ENCODE data around the gene SKIC2.
A peak's percentile ranks its signal among the peaks of the same experiment; 100 is the strongest.

SKIC2 gene

DNA sequence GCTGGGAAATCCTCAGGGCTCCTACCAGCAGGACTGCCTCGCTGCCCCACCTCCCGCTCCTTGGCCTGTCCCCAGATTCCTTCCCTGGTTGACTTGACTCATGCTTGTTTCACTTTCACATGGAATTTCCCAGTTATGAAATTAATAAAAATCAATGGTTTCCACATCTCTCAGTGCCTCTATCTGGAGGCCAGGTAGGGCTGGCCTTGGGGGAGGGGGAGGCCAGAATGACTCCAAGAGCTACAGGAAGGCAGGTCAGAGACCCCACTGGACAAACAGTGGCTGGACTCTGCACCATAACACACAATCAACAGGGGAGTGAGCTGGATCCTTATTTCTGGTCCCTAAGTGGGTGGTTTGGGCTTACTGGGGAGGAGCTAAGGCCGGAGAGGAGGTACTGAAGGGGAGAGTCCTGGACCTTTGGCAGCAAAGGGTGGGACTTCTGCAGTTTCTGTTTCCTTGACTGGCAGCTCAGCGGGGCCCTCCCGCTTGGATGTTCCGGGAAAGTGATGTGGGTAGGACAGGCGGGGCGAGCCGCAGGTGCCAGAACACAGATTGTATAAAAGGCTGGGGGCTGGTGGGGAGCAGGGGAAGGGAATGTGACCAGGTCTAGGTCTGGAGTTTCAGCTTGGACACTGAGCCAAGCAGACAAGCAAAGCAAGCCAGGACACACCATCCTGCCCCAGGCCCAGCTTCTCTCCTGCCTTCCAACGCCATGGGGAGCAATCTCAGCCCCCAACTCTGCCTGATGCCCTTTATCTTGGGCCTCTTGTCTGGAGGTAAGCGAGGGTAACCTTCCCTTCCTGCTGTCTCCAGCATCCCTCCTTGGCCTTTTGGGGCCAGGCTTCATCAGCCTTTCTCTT, 13.2 kb upstream of the SKIC2 start, which contains the start of gene CFB:
Gene CFB (plus strand): TSS at position 589 of the 863 bp plus-strand sequence. CDS start 127 bp downstream, at position 716.
- DNase-seq (ENCODE audit: low spot score) = peak; percentile 31
- FAIRE-seq = no peak

DNA sequence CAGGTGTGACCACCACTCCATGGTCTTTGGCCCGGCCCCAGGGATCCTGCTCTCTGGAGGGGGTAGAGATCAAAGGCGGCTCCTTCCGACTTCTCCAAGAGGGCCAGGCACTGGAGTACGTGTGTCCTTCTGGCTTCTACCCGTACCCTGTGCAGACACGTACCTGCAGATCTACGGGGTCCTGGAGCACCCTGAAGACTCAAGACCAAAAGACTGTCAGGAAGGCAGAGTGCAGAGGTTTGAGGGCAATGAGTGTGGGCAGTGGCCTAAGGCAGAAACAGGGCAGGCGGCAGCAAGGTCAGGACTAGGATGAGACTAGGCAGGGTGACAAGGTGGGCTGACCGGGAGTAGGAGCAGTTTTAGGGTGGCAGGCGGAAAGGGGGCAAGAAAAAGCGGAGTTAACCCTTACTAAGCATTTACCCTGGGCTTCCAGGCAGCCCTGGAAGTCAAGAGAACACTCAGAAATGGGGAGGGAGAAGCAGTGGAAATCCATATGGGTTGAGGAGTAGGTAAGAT, 12.5 kb upstream of the SKIC2 start:
- FAIRE-seq = no peak
- no peak for DNase-seq (ENCODE audit: low spot score)

DNA sequence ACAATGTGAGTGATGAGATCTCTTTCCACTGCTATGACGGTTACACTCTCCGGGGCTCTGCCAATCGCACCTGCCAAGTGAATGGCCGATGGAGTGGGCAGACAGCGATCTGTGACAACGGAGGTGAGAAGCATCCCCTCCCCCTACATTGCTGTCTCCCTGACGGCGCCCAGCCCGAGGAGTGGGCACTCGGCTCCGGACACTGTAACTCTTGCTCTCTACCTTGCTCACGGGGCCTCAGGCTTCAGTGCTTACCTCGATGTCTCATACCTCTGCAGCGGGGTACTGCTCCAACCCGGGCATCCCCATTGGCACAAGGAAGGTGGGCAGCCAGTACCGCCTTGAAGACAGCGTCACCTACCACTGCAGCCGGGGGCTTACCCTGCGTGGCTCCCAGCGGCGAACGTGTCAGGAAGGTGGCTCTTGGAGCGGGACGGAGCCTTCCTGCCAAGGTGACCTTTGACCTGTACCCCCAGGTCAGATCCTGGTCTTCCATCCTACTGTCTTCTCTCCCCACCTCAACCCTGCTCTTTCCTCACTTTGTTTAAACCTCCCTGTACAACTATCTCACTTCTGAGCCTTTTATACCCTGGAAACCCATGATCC, 11.8 kb upstream of the SKIC2 start:
- DNase-seq (ENCODE audit: low spot score) (no peak), FAIRE-seq (no peak)

DNA sequence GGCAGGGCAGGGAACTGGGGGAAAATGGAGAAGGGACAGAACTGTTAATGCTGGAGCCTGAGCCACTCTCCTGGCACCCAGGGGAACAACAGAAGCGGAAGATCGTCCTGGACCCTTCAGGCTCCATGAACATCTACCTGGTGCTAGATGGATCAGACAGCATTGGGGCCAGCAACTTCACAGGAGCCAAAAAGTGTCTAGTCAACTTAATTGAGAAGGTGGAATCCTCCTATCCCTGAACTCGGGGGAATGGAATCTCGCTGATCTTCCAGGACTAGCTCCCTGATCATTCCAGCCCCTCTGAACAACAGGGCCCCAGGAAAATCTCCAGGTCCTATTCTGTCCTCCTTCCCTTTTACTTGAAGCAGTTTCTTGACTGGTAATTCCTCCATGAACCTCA, 11.1 kb upstream of the SKIC2 start:
- DNase-seq (ENCODE audit: low spot score) (no peak), FAIRE-seq (no peak)

DNA sequence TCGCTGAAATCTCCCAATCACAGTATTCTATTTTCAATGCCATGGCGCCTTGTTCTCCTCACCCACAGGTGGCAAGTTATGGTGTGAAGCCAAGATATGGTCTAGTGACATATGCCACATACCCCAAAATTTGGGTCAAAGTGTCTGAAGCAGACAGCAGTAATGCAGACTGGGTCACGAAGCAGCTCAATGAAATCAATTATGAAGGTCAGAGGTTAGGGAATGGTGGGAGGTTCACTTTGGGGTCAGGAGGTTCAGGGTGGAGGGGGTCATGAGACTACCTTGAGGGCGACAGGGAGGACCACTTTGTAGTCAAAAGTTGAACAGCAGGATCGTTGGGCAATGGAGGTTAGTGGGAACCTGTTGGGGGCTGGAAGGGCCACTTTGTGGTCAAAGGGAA, 10.7 kb upstream of the SKIC2 start:
- DNase-seq (ENCODE audit: low spot score) (no peak), FAIRE-seq (no peak)

DNA sequence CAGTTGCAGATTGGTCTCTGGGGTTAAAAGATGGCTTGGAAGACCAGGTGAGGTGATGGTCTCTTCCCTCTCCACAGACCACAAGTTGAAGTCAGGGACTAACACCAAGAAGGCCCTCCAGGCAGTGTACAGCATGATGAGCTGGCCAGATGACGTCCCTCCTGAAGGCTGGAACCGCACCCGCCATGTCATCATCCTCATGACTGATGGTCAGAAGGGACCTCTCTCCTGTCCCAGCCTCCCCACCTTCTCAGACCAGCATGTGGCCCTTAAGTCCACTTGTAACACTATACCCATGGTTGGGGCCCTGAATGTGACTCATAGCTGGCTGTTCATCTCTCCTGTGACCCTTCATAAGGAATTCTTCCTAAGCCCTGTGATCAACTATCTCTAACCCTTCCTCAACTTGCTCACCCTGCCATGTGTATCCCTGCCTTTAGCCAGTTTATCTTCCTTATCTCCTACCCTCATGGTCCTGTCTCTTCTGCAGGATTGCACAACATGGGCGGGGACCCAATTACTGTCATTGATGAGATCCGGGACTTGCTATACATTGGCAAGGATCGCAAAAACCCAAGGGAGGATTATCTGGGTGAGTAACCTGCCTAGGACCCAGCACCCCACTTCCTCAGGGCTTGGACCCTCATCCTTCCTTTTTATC, 10.1 kb upstream of the SKIC2 start:
- FAIRE-seq (no peak), DNase-seq (ENCODE audit: low spot score) (no peak)

DNA sequence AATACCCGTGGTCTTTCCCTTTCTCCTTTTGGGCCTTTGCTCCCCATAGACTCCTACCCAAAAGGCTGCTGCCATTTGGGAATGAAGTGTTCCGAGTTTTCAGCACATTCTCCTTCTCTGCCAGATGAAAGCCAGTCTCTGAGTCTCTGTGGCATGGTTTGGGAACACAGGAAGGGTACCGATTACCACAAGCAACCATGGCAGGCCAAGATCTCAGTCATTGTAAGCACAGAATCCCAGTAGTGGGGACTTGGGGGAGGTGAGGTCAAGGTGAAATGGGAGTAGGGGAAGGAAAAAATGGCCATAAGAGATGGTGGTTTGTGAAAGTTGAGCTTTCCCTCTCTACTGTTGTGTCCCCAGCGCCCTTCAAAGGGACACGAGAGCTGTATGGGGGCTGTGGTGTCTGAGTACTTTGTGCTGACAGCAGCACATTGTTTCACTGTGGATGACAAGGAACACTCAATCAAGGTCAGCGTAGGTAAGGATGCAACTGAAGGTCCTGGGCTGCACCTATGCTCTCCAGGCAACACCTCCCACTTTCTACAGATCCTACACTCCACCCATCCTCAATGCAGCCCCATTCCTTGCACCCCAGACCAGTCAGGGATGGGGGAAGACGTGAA, 8.9 kb upstream of the SKIC2 start:
- FAIRE-seq (no peak), DNase-seq (ENCODE audit: low spot score) (no peak)

DNA sequence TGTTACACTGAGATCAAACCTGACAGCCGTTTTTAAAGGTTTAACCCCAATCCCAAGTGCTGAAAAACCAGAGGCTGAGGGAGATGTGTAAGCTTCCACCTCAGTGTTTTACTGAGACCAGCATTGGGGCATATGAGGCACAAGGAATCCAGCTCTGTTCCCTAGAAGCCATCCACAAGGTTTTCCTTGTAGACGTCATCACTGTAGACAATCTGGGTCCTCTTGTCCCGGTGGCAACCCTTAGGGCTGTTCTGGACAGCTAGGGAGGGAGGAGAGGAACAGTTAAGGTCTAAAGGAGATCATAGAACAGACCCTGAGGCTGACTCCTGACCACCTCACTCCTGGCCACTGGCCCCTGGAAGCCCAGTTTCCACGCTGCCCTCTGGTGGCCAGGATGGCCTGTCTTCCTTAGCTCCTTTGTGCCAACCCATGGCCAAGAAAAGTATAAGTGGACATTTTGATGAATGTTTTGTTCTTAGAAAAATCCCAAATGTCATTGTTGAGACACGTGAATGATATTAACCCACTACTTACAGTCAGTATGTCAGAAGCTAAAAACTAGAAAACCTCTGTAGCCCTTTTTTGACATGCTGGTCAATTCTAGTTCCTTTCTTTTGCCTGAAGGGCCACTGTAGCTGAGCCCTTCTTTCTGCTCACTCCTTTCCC, 6.7 kb upstream of the SKIC2 start:
- FAIRE-seq = no peak

DNA sequence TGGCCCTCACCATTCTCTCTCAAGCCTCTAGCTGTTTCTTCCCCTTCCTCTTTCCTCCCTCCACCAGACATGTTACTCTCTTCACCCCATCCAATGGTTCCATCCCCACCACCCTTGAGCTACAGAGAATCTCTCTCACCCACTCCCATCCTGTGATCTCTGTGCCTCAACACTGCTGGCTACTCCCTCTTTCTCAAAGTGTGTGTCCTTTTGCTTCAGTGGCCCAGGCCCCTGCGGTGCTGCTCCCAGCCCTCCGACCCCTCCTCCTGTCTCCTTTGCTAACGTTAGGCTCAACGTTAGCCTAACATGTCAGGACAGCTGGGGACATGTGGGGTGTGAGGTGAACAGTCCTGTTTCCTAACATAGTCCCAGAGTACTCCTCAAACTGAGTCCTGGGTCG, 6.1 kb upstream of the SKIC2 start:
- DNase-seq (ENCODE audit: low spot score) = no peak
- FAIRE-seq = no peak

More for the DNA sequence above, 6.7 kb upstream of the SKIC2 start:
- DNase-seq (ENCODE audit: low spot score) = peak; percentile 45

DNA sequence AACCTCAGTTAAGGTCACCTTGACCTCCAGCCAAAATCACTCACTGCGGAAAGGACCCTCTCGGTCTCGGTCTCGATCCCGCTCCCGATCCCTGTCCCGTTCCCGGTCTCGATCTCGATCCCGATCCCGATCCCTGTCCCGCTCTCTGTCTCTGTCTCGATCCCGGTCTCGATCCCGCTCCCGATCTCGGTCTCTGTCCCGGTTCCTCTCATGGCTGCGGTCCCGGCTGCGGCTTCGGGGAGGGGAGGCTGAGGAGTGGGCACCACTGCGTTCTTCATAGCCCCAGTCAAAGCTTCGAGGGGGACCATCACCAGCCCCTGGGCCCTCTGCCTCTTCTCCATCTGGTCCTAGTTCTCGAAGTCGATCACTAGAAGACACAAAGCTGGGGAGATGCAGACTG, 4.5 kb upstream of the SKIC2 start:
- no peak for FAIRE-seq

DNA sequence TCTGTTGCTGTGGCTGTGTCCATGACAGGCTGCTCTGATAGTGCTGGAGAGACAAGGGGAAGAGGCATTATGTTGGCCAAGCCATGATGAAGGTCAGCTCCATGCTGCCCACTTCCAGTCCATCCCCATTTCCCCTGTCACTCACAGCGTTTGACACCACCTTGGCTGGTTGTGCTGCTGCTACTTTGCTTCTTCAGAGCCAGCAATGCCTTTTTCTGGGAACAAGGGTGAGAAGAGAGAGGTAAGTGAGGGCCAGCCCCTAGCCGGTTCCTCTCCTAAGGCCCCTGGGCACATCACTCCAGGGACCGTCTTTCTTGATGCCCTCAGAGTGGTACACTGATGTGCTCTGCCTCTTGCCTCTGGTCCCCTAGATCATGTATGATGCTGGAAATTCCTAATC, 2.2 kb upstream of the SKIC2 start:
- FAIRE-seq = no peak
- DNase-seq (ENCODE audit: low spot score) = no peak

More for the DNA sequence above, 4.5 kb upstream of the SKIC2 start:
- no peak for DNase-seq (ENCODE audit: low spot score)

DNA sequence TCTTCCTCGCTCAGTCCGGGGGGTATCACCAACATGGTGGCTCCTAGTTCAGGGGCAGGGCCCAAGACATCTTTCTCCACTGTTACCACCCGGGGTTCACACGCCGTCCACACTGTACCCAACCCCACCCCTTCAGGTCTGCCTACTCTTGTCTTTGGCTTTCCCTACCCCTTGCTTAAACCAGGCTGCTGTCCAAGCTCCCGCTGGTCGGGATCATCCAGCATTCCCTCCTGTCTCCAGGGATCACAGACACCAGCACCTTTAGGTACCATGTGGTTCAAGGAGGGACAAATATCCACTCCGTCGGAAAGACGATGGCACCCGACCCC, 599 bp upstream of the SKIC2 start:
- FAIRE-seq (no peak), DNase-seq (ENCODE audit: low spot score) (no peak)

DNA sequence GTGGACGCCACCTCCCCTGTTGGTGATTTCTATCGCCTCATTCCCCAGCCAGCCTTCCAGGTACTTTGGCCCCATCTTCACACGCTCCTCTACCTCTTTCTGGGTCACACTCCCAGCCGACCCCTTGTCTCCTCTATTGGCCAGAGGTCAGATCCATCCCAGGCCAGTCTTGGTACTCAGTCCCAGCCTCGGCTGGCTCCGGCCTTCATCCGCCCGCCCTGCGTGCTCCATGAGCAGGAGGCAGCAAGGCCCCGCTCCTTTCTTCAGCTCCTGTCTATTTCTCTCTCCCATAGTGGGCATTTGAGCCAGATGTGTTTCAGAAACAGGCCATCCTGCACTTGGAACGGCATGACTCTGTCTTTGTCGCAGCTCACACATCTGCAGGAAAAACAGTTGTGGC, 2.6 kb downstream of the SKIC2 start:
- FAIRE-seq (no peak), DNase-seq (ENCODE audit: low spot score) (no peak)

DNA sequence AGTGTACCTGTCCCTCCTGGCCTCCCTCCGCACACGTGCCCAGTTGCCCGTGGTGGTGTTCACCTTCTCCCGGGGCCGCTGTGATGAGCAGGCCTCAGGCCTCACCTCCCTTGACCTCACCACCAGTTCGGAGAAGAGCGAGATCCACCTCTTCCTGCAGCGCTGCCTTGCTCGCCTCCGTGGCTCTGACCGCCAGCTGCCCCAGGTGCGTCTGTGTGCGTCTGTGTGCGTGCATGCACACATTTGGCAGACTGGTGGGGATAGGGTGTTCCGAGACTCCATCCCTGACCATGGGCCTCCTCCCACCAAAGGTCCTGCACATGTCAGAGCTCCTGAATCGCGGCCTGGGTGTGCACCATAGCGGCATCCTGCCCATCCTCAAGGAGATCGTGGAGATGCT, 4.9 kb downstream of the SKIC2 start:
- FAIRE-seq (no peak), DNase-seq (ENCODE audit: low spot score) (no peak)

DNA sequence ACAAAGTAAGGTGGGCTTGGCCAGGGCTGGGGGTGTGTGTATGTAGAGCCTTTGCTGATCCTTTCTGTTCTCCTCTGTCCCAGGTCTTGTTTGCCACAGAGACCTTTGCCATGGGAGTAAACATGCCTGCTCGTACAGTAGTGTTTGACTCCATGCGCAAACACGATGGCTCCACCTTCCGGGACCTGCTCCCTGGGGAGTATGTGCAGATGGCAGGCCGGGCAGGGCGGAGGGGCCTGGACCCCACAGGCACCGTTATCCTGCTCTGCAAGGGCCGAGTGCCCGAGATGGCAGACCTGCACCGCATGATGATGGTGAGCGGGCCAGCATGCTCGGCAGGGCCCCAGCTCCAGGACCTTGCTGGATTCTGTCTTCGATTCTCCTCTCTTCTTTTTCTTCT, 6.7 kb downstream of the SKIC2 start:
- DNase-seq (ENCODE audit: low spot score) (no peak), FAIRE-seq (no peak)

DNA sequence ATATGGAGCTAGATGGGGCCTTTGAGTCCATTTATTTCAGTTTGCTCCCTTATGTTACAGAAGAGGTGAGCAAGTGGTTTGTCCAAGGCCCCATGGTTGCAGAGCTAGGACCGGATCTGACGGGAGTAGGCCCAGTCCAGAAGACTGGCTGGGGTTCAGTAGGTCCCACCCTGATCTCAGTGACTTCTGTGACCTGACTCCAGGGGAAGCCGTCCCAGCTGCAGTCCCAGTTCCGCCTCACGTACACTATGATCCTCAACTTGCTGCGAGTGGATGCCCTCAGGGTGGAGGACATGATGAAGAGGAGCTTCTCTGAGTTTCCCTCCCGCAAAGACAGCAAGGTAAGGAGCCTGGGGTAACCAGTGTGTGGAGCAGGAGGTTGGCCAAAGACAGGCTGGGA, 7.5 kb downstream of the SKIC2 start:
- FAIRE-seq (no peak), DNase-seq (ENCODE audit: low spot score) (no peak)

DNA sequence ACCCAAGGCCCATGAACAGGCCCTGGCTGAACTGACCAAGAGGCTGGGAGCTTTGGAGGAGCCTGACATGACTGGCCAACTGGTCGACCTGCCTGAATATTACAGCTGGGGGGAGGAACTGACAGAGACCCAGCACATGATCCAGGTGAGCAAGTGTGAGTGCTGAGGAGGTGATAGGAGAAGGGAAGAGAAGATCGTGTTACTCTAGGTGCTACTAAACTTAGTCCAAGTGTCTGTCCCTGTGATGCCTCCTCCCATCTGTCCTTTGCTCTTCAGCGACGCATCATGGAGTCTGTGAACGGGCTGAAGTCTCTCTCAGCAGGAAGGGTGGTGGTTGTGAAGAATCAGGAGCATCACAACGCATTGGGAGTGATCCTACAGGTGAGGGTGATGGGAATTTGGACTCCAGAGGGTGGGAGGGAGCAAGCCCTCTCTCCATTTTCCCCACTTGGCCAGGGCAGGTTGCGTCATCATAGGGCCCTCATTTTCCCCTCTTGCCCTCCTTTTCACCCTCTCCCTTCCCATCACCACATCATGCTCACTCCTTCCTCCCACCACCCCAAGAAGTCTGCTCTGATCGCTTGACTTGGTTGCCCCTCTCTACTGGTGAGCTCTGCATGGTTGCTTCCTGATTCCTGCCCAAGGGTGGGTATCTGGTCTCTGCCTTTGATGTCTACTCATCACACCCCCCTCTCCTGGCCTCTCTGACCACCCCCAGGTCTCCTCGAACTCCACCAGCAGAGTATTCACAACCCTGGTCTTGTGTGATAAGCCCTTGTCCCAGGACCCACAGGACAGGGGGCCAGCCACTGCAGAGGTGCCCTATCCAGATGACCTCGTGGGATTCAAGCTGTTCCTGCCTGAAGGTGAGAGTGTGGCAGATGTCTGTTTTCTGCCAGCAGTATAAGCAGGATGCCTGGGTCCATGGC, 8.3 kb downstream of the SKIC2 start:
- no peak for FAIRE-seq
- DNase-seq (ENCODE audit: low spot score) = no peak

DNA sequence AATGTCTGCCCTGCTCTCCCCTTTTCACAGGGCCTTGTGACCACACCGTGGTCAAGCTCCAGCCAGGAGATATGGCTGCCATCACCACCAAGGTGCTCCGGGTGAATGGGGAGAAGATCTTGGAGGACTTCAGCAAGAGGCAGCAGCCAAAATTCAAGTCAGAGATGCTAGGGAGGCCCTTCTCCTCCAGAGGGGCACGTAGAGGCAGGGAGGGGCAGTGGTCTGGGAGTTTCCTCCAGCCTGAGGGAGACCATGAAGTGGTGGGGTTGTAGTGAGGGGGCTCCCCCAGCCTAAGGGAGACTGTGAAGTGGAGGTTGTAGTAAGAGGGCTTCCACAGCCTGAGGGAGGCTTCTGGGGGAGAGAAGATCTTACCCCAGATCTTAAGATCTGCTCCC, 8.9 kb downstream of the SKIC2 start:
- DNase-seq (ENCODE audit: low spot score) (no peak), FAIRE-seq (no peak)

DNA sequence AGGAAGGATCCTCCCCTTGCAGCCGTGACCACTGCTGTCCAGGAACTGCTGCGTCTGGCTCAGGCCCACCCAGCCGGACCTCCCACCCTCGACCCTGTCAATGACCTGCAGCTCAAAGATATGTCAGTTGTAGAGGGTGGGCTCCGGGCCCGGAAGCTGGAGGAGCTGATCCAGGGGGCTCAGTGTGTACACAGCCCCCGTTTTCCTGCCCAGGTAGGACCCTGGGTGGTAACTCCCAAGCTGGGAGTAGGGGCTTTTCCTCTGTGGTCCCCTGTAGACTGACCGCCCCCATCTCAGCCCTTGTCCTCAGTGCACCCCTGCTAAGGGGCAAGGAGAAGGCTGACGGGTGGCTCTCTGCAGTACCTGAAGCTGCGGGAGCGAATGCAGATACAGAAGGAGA, 9.4 kb downstream of the SKIC2 start:
- FAIRE-seq (no peak), DNase-seq (ENCODE audit: low spot score) (no peak)

Measured in urothelium cell line (cell line).